ENCODE results near the gene ARHGAP4.

ARHGAP4 gene

GRCh38 chrX:153926858-153927671, 1.0 kb upstream of the ARHGAP4 start:
- DNase-seq (ENCODE audit: low spot score), result no peak

- DNase-seq (ENCODE audit: low spot score), result no peak
Measured at GRCh38 chrX:153926552-153926857, 441 bp upstream of the ARHGAP4 start.

- DNase-seq (ENCODE audit: low spot score), result no peak
Measured at GRCh38 chrX:153925387-153925738, 701 bp downstream of the ARHGAP4 start.

- DNase-seq (ENCODE audit: low spot score), result no peak
Measured at GRCh38 chrX:153924149-153924861, 1.8 kb downstream of the ARHGAP4 start.

GRCh38 chrX:153922932-153923857, 2.9 kb downstream of the ARHGAP4 start:
- DNase-seq (ENCODE audit: low spot score), result no peak

- DNase-seq (ENCODE audit: low spot score), result no peak
Measured at GRCh38 chrX:153921511-153922446, 4.3 kb downstream of the ARHGAP4 start.

- no peak for DNase-seq (ENCODE audit: low spot score)
Measured at GRCh38 chrX:153921070-153921469, 5.0 kb downstream of the ARHGAP4 start.

- no peak for DNase-seq (ENCODE audit: low spot score)
Measured at GRCh38 chrX:153920546-153920945, 5.5 kb downstream of the ARHGAP4 start.

- no peak for DNase-seq (ENCODE audit: low spot score)
Measured at GRCh38 chrX:153919281-153919680, 6.8 kb downstream of the ARHGAP4 start.

- no peak for DNase-seq (ENCODE audit: low spot score)
Measured at GRCh38 chrX:153917869-153918268, 8.2 kb downstream of the ARHGAP4 start.

- DNase-seq (ENCODE audit: low spot score), result no peak
Measured at GRCh38 chrX:153913701-153914100, 12.4 kb downstream of the ARHGAP4 start.

GRCh38 chrX:153913211-153913610, 12.9 kb downstream of the ARHGAP4 start:
- DNase-seq (ENCODE audit: low spot score), result no peak

- DNase-seq (ENCODE audit: low spot score), result no peak
Measured at GRCh38 chrX:153911798-153912197, 14.3 kb downstream of the ARHGAP4 start.

GRCh38 chrX:153910446-153910845, 15.6 kb downstream of the ARHGAP4 start:
- no peak for DNase-seq (ENCODE audit: low spot score)

- DNase-seq (ENCODE audit: low spot score), result no peak
Measured at GRCh38 chrX:153909980-153910360, 16.1 kb downstream of the ARHGAP4 start.

GRCh38 chrX:153909024-153909979, 16.8 kb downstream of the ARHGAP4 start:
- DNase-seq (ENCODE audit: low spot score), result no peak

- DNase-seq (ENCODE audit: low spot score), result no peak
Measured at GRCh38 chrX:153908219-153908860, 17.7 kb downstream of the ARHGAP4 start.

- DNase-seq (ENCODE audit: low spot score), result no peak
Measured at GRCh38 chrX:153907456-153907855, 18.6 kb downstream of the ARHGAP4 start.

- no peak for DNase-seq (ENCODE audit: low spot score)
Measured at GRCh38 chrX:153906126-153906917, 19.7 kb downstream of the ARHGAP4 start.

Measured in LoVo (cell line).